ENCODE measurements around the gene MRPL14. TPM values are rescaled to one million over a fixed set of nuclear protein-coding genes. Genes with fewer than 3 reads are reported as not detected.
"Not testable (repeated sequence)": the region's sequence is repeated elsewhere in the genome, so short reads cannot be mapped to it uniquely, and the experiment has no call there.

The MRPL14 gene
- polyA plus RNA-seq, 1 donor: 33.7 TPM

GRCh38 chr6:44101832-44102231 lies 25.4 kb downstream of the MRPL14 start:
- no peak for DNase-seq

- no peak for DNase-seq
Observed at GRCh38 chr6:44100088-44100550, 27.1 kb downstream of the MRPL14 start.

- no peak for DNase-seq
Observed at GRCh38 chr6:44099192-44099591, 28.1 kb downstream of the MRPL14 start.

- no peak for DNase-seq
Observed at GRCh38 chr6:44097782-44098317, 29.4 kb downstream of the MRPL14 start.

GRCh38 chr6:44096612-44097011 lies 30.6 kb downstream of the MRPL14 start:
- DNase-seq: peak; percentile 70

- not testable (repeated sequence) for DNase-seq
Observed at GRCh38 chr6:44095243-44095623, 32.0 kb downstream of the MRPL14 start.

GRCh38 chr6:44094403-44095242 lies 32.6 kb downstream of the MRPL14 start:
- no peak for DNase-seq

GRCh38 chr6:44093750-44094402 lies 33.4 kb downstream of the MRPL14 start:
- DNase-seq: no peak

GRCh38 chr6:44093066-44093465 lies 34.2 kb downstream of the MRPL14 start:
- no peak for DNase-seq

- DNase-seq: no peak
Observed at GRCh38 chr6:44091981-44092884, 35.0 kb downstream of the MRPL14 start.

GRCh38 chr6:44091356-44091755 lies 35.9 kb downstream of the MRPL14 start:
- DNase-seq: not testable (repeated sequence)

GRCh38 chr6:44090465-44090864 lies 36.8 kb downstream of the MRPL14 start:
- no peak for DNase-seq

- DNase-seq: no peak
Observed at GRCh38 chr6:44088827-44089590, 38.2 kb downstream of the MRPL14 start.

- no peak for DNase-seq
Observed at GRCh38 chr6:44087623-44088022, 39.6 kb downstream of the MRPL14 start.

- DNase-seq: no peak
Observed at GRCh38 chr6:44086931-44087574, 40.2 kb downstream of the MRPL14 start.

GRCh38 chr6:44085219-44085618 lies 42.0 kb downstream of the MRPL14 start:
- no peak for DNase-seq

GRCh38 chr6:44084231-44085014 lies 42.8 kb downstream of the MRPL14 start:
- peak; percentile 55 for DNase-seq

- DNase-seq: no peak
Observed at GRCh38 chr6:44082872-44083321, 44.4 kb downstream of the MRPL14 start.

- no peak for DNase-seq
Observed at GRCh38 chr6:44081753-44082152, 45.5 kb downstream of the MRPL14 start.
